NCI-H146 (cell line): ENCODE measurements around the gene MYEOV.

Experiments
- DNase-seq: peaks from one replicate; lab custom pipeline; 2025; lab: John Stamatoyannopoulos, UW

Gene MYEOV

GRCh38 chr11:69293819-69294505 lies at the start of gene MYEOV:
Gene MYEOV, plus strand, starts transcription at chr11:69294155. Its CDS starts 1,200 bp downstream, at chr11:69295355.
- DNase-seq = no peak

- no peak for DNase-seq
These were observed 49.7 kb upstream of the MYEOV start for GRCh38 chr11:69244266-69244665.

- DNase-seq = no peak
These were observed 48.9 kb upstream of the MYEOV start for GRCh38 chr11:69245041-69245440.

- no peak for DNase-seq
These were observed 48.2 kb upstream of the MYEOV start for GRCh38 chr11:69245491-69246345.

- no peak for DNase-seq
These were observed 44.4 kb upstream of the MYEOV start for GRCh38 chr11:69249311-69250185.

- DNase-seq = peak; percentile 29
These were observed 43.5 kb upstream of the MYEOV start for GRCh38 chr11:69250186-69251056.

GRCh38 chr11:69251057-69251393 lies 42.9 kb upstream of the MYEOV start:
- DNase-seq = no peak

- DNase-seq = no peak
These were observed 42.1 kb upstream of the MYEOV start for GRCh38 chr11:69251639-69252489.

GRCh38 chr11:69252490-69252837 lies 41.5 kb upstream of the MYEOV start:
- DNase-seq = no peak

GRCh38 chr11:69253028-69253427 lies 40.9 kb upstream of the MYEOV start:
- no peak for DNase-seq

- no peak for DNase-seq
These were observed 36.8 kb upstream of the MYEOV start for GRCh38 chr11:69257134-69257533.

GRCh38 chr11:69257838-69258658 lies 35.9 kb upstream of the MYEOV start:
- no peak for DNase-seq

GRCh38 chr11:69259096-69259495 lies 34.9 kb upstream of the MYEOV start:
- DNase-seq = no peak

- DNase-seq = no peak
These were observed 33.3 kb upstream of the MYEOV start for GRCh38 chr11:69260622-69261021.

- DNase-seq = no peak
These were observed 32.8 kb upstream of the MYEOV start for GRCh38 chr11:69261116-69261515.

GRCh38 chr11:69262918-69263735 lies 30.8 kb upstream of the MYEOV start:
- DNase-seq = no peak

- DNase-seq = no peak
These were observed 30.3 kb upstream of the MYEOV start for GRCh38 chr11:69263736-69264052.

GRCh38 chr11:69264486-69264885 lies 29.5 kb upstream of the MYEOV start:
- DNase-seq = no peak

- no peak for DNase-seq
These were observed 28.7 kb upstream of the MYEOV start for GRCh38 chr11:69265210-69265609.
